Tracheal epithelial cell (primary cell): ENCODE measurements around the gene BLOC1S1. TPM values are rescaled to one million over a fixed set of nuclear protein-coding genes. Genes with fewer than 3 reads are reported as not detected.

Source experiments
- total RNA-seq: library from RNA; depleted of rRNA; stranded (reverse); fragments of >200 nt; gene quantifications from 2 replicates; pipeline ENCODE4 v1.2.1, GENCODE V29; 2014

BLOC1S1 gene
- total RNA-seq = 34.5 and 34.7 TPM in 2 replicates

GRCh38 chr12:55715833-55716581 is at the start of gene BLOC1S1:
TSS of gene BLOC1S1 (plus strand) at chr12:55716046. CDS start at chr12:55716052, 6 bp downstream.

DNA sequence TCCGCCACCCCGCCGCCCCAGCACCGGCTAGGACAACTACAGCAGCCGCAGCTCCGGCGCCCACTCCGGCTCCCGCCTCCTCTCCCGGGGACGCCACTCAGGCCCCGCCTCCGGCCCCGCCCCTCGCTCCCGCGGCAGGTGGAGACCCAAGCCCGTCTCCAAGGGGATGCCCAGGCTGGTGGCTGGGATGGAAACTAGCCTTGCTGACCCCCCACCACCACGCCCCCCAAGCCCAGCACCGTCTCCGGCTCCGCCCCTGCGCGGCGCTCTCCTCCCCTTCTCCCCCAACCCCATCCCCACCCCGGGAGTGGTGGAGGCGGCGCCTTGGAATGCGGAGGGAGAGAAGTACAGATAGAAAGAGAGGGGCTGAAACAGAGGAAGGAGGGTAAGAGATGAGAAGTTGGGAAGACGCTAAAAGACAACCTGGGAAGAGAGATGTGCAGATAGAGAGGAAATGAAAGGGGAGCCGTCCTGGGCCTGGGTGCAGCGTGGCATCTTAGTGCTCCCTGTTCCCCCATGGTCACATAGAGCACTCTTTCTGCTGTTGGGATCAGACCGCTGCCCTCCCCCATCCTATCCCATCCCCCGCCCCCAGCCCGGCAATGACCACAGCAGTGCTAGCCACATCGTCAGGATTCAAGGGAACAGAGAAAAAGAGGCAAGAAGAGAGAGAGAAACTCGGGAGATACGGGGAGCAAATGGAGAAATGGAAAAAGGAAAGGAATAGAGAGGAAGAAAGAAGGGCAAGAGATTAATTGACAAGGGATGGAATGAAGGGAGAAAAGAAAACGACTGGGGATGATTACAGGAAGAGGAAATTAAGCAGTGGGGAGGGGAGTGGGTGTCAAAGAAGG is 7.8 kb upstream of the BLOC1S1 start, which contains the start of gene ITGA7:
Gene ITGA7 (minus strand): TSS at position 64 of the 854 bp plus-strand sequence. CDS start 222 bp downstream, outside the sequence.

DNA sequence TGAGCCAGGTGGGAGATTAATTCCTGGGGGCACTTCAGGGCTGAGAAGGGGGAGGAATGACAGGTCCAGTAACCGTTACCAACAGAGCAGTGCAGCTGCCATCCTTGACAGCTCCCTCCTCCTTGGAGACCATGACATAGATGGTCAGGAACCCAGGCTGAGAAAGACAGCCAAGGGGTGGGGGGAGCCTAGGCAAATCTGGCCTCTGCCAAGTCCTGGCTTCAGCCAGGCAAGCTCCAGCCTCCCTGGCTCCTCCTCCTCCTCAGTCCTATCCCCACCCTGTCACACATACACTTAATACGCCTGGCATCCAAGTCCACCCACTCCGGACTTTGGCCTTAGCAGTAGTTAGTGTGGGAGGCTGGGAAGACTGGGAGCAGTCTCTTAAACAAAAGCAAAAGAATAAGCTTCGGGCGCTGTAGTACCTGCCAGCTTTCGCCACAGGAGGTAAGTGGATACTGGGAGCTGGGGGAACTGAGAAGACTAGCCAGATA is 4.3 kb downstream of the BLOC1S1 start, which contains the start of gene RDH5:
Gene RDH5 (plus strand): TSS at position 323 of the 494 bp plus-strand sequence. CDS start 792 bp downstream, outside the sequence.

GRCh38 chr12:55728939-55729818 is 13.3 kb downstream of the BLOC1S1 start, which contains the start of gene CD63:
TSS of gene CD63 (minus strand) at chr12:55729009. CDS start at chr12:55728341, 668 bp downstream.

DNA sequence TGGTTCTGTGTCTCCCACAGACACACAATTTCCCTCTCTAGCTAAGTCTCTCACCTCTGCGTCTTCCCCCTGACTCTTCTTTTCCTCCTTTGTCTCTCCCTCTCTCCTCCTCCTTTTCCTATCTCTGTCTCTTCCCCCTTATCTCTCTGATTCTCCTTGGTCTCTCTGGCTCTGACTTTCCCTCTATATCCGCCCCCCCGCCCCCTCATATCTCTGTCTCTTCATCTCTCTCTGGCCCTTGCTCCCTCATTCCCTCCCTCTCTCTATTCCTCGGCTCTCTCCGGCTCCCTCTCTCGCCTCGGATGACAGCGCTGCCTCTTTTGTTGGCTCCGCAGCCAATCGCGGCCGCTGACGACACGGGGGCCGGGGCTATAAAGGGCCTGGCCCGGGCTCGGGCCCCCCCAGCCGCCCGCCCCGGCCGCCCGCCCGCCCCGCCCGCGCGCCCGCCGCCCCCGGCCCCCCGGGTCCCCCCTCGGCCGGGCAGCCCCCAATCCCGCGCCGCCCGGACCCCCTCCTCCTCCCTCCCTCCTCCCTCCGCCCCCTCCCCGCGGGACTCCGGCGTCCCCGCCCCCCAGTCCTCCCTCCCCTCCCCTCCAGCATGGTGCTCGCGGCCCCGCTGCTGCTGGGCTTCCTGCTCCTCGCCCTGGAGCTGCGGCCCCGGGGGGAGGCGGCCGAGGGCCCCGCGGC is 27.0 kb downstream of the BLOC1S1 start, which contains the start of gene GDF11:
Gene GDF11 (plus strand): TSS at position 404 of the 687 bp plus-strand sequence. CDS start 195 bp downstream, at position 599.

Other genes starting within 250 kb of the BLOC1S1 start
- gene OR6C70, start 245.9 kb upstream of the BLOC1S1 start, total RNA-seq = not detected in 2 replicates
- not detected in 2 replicates for gene OR6C68, start 223.7 kb upstream of the BLOC1S1 start, total RNA-seq
- not detected in 2 replicates for gene OR6C4, start 166.4 kb upstream of the BLOC1S1 start, total RNA-seq
- gene OR2AP1, start 143.6 kb upstream of the BLOC1S1 start, total RNA-seq = not detected in 2 replicates
- gene OR10P1, start 79.2 kb upstream of the BLOC1S1 start, total RNA-seq = not detected in 2 replicates
- 0.43 and 1.7 TPM in 2 replicates for gene ITGA7, start 8.1 kb upstream of the BLOC1S1 start, total RNA-seq
- gene RDH5, start 4.3 kb downstream of the BLOC1S1 start, total RNA-seq = 1.1 and 1.2 TPM in 2 replicates
- 935 and 965 TPM in 2 replicates for gene CD63, start 13.0 kb downstream of the BLOC1S1 start, total RNA-seq
- gene GDF11, start 27.1 kb downstream of the BLOC1S1 start, total RNA-seq = 0.43 and 0.72 TPM in 2 replicates
- 64.2 and 75.2 TPM in 2 replicates for gene SARNP, start 101.7 kb downstream of the BLOC1S1 start, total RNA-seq
- 26.9 and 38.6 TPM in 2 replicates for gene ORMDL2, start 102.0 kb downstream of the BLOC1S1 start, total RNA-seq
- gene DNAJC14, start 113.5 kb downstream of the BLOC1S1 start, total RNA-seq = 36.2 and 41.2 TPM in 2 replicates
- gene MMP19, start 126.9 kb downstream of the BLOC1S1 start, total RNA-seq = 0.24 TPM in 1 of 2 replicates, not detected in the other
- gene PYM1, start 211.8 kb downstream of the BLOC1S1 start, total RNA-seq = 27.0 and 41.1 TPM in 2 replicates
- 97.6 and 107 TPM in 2 replicates for gene DGKA, start 215.1 kb downstream of the BLOC1S1 start, total RNA-seq
- 2.6 and 2.9 TPM in 2 replicates for gene PMEL, start 250.0 kb downstream of the BLOC1S1 start, total RNA-seq